ENCODE data around the gene CBLL1. TPM values are rescaled to one million over a fixed set of nuclear protein-coding genes. Genes with fewer than 3 reads are reported as not detected.

Gene CBLL1, protein sequence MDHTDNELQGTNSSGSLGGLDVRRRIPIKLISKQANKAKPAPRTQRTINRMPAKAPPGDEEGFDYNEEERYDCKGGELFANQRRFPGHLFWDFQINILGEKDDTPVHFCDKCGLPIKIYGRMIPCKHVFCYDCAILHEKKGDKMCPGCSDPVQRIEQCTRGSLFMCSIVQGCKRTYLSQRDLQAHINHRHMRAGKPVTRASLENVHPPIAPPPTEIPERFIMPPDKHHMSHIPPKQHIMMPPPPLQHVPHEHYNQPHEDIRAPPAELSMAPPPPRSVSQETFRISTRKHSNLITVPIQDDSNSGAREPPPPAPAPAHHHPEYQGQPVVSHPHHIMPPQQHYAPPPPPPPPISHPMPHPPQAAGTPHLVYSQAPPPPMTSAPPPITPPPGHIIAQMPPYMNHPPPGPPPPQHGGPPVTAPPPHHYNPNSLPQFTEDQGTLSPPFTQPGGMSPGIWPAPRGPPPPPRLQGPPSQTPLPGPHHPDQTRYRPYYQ
- total RNA-seq = 100 TPM

DNA sequence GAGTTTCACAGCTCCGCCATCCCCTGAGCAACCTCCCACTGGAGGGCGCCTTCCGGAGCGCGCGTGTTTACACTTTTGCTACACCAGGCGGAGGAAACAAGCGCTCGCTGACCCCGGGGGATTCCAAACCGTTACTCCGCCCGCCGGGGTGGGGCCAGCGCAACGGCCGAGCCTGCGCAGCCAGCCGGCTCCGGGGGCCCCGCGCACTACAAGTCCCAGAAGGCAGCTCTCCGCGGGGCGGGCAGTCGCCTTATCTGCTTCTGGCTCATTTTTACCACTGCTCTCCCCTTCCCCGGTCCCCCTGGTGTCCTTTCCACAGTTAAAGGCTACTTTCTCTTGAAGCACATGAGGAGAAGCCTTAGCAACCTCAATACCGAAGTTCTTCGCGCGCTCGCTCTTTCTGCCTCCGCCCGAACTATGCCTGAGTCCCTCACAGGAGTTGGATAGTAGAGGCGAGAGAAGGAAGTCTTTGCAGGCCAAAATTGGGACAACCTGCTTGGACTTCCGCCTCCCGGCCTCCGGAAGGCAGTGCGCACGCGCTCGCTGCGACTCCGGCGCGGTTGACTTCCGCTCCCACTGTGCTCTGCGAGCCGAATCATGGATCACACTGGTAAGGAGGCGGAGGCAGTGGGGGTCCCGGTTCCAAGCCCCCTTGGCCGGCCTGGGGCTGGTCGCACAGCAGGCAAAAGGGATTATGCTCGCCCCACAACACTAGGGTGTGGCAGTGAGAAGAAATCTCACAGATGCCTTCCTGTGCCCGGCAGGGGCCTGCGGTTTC lies at the start of gene CBLL1:
Gene CBLL1, plus strand, starts transcription at position 576 of the 778 bp plus-strand sequence. Its CDS starts 22 bp downstream, at position 598.
- Histone ChIP-seq H3K4me1 (ENCODE audit: insufficient read depth, low read length) (peaks cover 26% of the 10 kb centered on the region), H3K4me3 (ENCODE audit: low read length) (peak within 1 kb of the TSS; percentile 80), H3K27me3 (ENCODE audit: insufficient read depth, low read length) (no peaks in the 10 kb centered on the region), H3K9me3 (ENCODE audit: low read depth, low read length) (no peaks in the 10 kb centered on the region)

DNA sequence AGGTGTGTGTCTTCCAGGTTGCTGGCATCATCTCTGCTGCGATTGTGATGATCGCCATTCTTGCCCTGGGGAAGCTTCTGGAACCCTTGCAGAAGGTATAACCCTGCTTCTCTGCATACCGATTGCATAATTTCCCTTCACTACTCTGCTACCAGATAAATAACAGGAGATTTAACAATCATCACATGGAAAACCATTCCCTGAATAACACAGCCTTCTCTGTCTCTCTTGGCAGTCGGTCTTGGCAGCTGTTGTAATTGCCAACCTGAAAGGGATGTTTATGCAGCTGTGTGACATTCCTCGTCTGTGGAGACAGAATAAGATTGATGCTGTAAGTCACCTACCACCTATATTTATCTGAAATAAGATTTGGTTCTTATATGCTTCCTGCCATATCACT lies 49.6 kb upstream of the CBLL1 start:
- Histone ChIP-seq H3K9me3 (ENCODE audit: low read depth, low read length) (no peaks in the 10 kb centered on the region), H3K27me3 (ENCODE audit: insufficient read depth, low read length) (peaks cover 3% of the 10 kb centered on the region), H3K4me3 (ENCODE audit: low read length) (no peak overlapping the region), H3K4me1 (ENCODE audit: insufficient read depth, low read length) (no peaks in the 10 kb centered on the region)

DNA sequence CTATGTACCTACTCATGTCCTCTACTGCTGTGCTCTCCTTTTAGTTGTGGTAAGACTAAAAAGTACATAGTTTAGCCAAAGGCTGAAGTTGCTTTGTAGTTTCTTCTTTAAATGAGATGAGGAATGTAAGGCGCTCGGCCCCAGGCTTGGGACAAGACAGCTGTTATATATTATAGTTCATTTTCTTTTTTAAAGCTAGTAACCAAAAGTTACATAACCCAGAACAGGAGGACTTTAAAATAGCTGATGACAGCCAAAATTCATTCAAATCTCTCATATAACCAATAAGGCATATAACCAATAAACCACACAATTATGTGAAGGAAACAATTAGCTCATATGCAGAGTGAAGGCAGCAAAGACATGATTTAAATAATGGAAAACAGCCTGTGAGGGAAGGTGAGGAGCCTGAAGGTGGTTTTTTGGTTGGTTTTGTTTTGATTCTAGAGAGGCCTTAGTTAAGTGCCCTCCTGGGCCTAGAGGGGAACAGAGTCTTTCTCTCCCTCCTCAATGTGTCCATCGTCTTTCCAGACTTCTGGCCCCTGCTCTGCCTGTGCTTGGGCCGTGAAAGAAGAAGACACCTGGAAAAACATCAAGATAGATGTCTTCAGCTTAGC lies 47.5 kb upstream of the CBLL1 start:
- H3K4me1 ChIP-seq (ENCODE audit: insufficient read depth, low read length) = no peaks in the 10 kb centered on the region
- no peaks in the 10 kb centered on the region for H3K9me3 ChIP-seq (ENCODE audit: low read depth, low read length)
- no peaks in the 10 kb centered on the region for H3K27me3 ChIP-seq (ENCODE audit: insufficient read depth, low read length)
- no peak overlapping the region for H3K4me3 ChIP-seq (ENCODE audit: low read length)

DNA sequence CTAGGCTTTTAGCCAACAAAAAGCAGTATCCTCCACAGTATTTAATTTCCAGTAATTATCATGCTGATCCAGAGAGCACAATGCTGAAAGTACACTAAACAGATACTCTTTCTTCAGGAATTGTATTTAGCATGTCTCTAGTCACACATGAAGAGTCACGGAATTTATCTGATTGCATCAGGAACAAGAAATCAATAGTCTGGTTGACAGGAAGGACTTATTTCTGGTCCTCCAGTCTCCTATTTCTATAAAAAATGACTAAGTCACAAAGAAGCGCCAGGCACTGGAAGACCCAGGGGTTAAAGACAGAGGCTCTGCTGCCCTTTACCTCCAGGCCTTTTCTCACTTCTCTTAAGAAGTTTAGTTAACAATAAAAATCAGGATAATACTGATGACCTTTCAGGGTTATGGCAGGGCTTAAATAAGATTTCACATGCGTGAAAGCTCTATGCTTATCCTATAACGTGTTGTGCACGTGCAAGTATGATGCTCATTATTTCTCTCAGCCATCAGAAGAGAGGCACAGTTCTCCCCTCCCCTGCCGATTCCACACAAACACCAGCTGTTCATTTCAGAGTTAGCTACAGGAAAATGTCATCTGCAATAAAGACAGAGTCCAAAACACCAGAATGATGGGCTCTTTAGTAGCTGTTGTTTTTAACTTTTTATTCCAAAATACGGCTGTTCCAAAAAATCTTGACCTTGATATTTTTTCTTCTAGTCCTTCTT lies 46.5 kb upstream of the CBLL1 start:
- H3K27me3 ChIP-seq (ENCODE audit: insufficient read depth, low read length) = no peaks in the 10 kb centered on the region
- H3K9me3 ChIP-seq (ENCODE audit: low read depth, low read length) = no peaks in the 10 kb centered on the region
- no peak overlapping the region for H3K4me3 ChIP-seq (ENCODE audit: low read length)
- H3K4me1 ChIP-seq (ENCODE audit: insufficient read depth, low read length) = no peaks in the 10 kb centered on the region

DNA sequence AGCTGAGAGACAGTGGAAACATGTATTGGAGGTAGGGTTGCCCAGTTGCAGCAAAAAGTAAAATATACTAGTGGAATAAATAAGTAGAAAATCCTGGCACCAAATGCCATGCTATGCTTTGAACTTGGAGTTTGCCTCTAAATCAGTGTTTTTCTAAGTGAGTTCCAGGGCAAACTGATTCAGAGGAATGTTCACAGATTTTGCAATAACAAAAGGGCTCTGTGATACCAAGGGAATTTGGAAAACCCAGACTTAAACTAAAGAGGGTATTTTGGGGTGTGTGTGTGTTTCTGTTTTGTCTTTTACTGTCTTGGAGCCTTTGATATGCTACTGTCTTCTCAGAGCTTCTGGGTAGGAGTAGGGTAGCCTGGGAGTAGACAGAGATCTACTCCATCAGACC lies 43.4 kb upstream of the CBLL1 start:
- Histone ChIP-seq H3K4me1 (ENCODE audit: insufficient read depth, low read length) (no peaks in the 10 kb centered on the region), H3K4me3 (ENCODE audit: low read length) (no peak overlapping the region), H3K9me3 (ENCODE audit: low read depth, low read length) (no peaks in the 10 kb centered on the region), H3K27me3 (ENCODE audit: insufficient read depth, low read length) (no peaks in the 10 kb centered on the region)

DNA sequence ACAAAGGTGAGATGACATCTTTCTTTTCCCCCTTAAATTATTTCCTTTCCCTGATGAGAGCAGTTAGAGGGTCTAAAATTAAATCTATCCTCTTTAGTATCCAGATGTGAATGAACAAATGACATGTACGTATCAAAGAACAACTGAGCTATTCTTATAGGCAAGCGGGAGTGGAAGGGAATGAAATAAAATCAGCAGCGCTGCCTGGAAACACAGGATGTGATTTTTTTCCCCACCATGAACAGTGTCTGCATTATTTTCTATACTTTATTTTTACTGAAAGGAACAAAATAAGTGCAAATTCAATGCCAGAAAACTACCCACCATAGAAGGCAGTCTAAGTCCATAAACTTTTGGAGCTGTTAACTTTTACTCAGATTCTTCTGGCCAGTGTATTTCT lies 42.8 kb upstream of the CBLL1 start:
- Histone ChIP-seq H3K27me3 (ENCODE audit: insufficient read depth, low read length) (no peaks in the 10 kb centered on the region), H3K4me1 (ENCODE audit: insufficient read depth, low read length) (no peaks in the 10 kb centered on the region), H3K4me3 (ENCODE audit: low read length) (no peak overlapping the region), H3K9me3 (ENCODE audit: low read depth, low read length) (no peaks in the 10 kb centered on the region)

DNA sequence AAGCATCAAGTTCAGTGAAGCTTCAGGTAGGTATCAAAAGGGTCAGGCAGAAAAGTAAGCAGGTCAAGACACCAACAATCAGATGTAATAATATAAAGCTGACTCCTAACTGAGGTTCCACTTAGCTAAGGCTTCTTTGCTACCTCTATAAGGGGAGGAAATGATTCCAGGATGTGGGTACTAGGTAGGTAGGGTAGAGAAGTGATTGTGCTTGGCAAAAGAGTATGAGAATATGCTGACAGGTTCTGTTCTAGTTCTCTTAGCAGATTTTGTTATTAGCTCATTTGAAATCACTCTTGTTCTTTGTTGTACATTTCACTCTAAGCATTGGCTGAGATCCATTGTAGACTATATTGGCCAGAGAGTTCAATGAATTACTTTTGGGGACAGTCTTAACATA lies 40.7 kb upstream of the CBLL1 start:
- Histone ChIP-seq H3K4me1 (ENCODE audit: insufficient read depth, low read length) (no peaks in the 10 kb centered on the region), H3K9me3 (ENCODE audit: low read depth, low read length) (no peaks in the 10 kb centered on the region), H3K4me3 (ENCODE audit: low read length) (no peak overlapping the region), H3K27me3 (ENCODE audit: insufficient read depth, low read length) (no peaks in the 10 kb centered on the region)

DNA sequence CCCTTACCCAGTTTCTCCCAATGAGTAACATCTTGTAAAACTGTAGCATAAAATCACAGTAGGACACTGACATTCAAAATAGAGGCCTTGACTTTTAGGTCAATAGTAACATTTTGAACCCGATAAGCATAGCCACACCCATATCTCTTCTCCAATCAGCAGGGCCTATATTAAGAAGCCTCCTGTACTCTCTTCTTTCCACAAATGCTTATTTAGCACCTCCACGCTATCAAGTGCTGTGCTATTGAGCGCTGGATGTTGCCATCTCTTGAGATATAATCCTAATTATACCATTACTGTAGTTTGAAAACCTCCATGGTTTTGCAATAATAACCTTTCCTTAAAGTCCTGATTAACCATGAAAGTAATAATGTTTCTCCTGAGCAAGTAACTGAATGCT lies 40.1 kb upstream of the CBLL1 start:
- Histone ChIP-seq H3K9me3 (ENCODE audit: low read depth, low read length) (no peaks in the 10 kb centered on the region), H3K4me3 (ENCODE audit: low read length) (no peak overlapping the region), H3K27me3 (ENCODE audit: insufficient read depth, low read length) (no peaks in the 10 kb centered on the region), H3K4me1 (ENCODE audit: insufficient read depth, low read length) (no peaks in the 10 kb centered on the region)

DNA sequence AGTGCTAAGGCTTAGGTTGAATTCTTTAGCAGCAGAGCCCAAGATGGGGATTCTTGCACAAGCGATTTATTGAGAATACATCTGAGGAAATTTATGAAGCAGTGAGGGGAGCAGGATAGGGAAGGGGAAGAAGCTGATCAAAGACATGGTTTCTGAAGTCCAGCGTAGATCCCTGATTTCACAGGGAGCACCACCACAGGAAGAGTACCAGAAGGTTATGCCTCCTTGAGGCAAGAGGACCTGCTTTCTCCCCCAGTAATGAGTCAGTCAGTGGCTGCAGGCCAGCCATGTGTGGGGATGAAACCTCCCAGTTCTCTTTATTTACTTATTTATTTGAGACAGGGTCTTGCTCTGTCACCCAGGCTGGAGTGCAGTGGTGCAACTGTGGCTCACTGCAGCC lies 35.0 kb upstream of the CBLL1 start:
- Histone ChIP-seq H3K9me3 (ENCODE audit: low read depth, low read length) (no peaks in the 10 kb centered on the region), H3K4me3 (ENCODE audit: low read length) (no peak overlapping the region), H3K4me1 (ENCODE audit: insufficient read depth, low read length) (no peaks in the 10 kb centered on the region), H3K27me3 (ENCODE audit: insufficient read depth, low read length) (no peaks in the 10 kb centered on the region)

DNA sequence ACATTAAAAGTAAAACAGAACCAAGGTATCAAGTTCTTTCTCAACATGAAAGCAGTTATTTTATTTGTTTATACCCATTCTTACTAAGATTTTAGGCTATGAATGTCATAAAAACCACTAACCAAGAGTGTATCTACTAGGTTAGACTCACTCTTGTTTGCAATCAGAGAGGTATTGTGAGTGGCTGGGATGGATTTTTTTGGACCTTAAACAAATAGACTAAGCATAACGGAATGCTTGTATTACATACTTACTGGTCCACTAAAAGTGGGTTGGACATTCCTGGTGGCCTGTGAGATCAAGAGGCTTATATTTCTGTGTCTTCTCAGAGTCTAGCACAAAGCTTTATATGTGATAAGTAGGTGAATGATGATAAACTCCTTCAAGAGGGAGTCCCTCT lies 32.6 kb upstream of the CBLL1 start:
- Histone ChIP-seq H3K4me1 (ENCODE audit: insufficient read depth, low read length) (no peaks in the 10 kb centered on the region), H3K9me3 (ENCODE audit: low read depth, low read length) (no peaks in the 10 kb centered on the region), H3K27me3 (ENCODE audit: insufficient read depth, low read length) (no peaks in the 10 kb centered on the region), H3K4me3 (ENCODE audit: low read length) (no peak overlapping the region)

DNA sequence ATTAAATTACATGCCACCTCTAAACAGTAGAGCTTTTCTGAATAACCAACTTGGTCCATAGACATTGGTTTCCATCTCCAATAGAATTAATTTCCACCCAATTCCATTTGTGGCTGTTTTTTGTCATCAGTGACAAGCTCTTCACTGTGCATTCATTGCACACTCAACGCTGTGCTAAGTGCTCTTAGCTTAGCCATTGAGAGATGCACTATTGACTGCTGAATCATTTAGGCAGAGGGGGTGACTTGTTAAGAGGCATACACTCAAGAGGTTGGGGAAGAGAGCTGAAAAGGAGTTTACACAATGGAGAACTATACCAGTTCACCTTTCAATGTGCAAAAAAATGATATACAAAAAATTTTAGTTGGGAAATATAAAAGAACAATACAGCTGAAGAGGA lies 31.9 kb upstream of the CBLL1 start:
- no peaks in the 10 kb centered on the region for H3K9me3 ChIP-seq (ENCODE audit: low read depth, low read length)
- H3K27me3 ChIP-seq (ENCODE audit: insufficient read depth, low read length) = no peaks in the 10 kb centered on the region
- no peaks in the 10 kb centered on the region for H3K4me1 ChIP-seq (ENCODE audit: insufficient read depth, low read length)
- no peak overlapping the region for H3K4me3 ChIP-seq (ENCODE audit: low read length)

DNA sequence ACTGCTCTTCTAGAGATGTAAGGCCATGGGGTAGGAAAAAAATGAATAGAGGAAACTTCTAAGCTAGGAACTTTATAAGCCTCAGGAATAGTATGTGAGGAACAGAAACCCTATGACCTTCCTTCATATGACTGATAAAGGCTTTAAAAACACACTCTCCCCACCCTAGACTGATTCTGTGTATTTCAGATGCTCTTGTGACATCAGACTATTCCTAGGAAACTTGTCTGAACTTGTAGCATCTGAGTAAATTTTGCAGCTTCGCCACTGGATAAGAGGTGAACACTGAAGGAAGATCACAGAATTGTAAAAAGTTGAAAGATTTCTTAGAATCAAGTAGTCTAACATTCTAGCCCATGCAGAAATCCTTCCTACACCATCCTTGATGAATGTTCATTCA lies 31.0 kb upstream of the CBLL1 start:
- no peaks in the 10 kb centered on the region for H3K4me1 ChIP-seq (ENCODE audit: insufficient read depth, low read length)

DNA sequence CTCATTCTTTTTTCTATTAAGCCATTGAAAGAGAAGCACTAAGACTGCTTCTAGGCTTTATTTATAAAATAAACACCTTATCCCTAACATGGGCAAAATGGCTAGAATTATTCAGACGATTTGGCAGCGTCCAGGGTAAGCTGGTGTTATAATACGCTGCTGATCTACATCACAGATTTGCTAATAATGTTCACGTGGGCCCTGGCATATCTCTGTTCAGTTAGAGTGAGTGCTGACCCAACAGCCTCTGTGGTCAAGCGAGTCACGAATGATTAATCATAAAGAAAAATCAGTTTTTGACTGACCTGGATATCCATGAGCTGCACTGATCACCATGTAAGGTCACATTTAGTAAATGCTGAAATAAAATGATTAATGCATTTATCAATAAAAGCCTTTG lies 28.4 kb upstream of the CBLL1 start:
- no peak overlapping the region for H3K4me3 ChIP-seq (ENCODE audit: low read length)
- no peaks in the 10 kb centered on the region for H3K27me3 ChIP-seq (ENCODE audit: insufficient read depth, low read length)
- no peaks in the 10 kb centered on the region for H3K4me1 ChIP-seq (ENCODE audit: insufficient read depth, low read length)
- no peaks in the 10 kb centered on the region for H3K9me3 ChIP-seq (ENCODE audit: low read depth, low read length)

More for the DNA sequence above, 31.0 kb upstream of the CBLL1 start:
- no peaks in the 10 kb centered on the region for H3K9me3 ChIP-seq (ENCODE audit: low read depth, low read length)
- H3K4me3 ChIP-seq (ENCODE audit: low read length) = no peak overlapping the region
- no peaks in the 10 kb centered on the region for H3K27me3 ChIP-seq (ENCODE audit: insufficient read depth, low read length)

DNA sequence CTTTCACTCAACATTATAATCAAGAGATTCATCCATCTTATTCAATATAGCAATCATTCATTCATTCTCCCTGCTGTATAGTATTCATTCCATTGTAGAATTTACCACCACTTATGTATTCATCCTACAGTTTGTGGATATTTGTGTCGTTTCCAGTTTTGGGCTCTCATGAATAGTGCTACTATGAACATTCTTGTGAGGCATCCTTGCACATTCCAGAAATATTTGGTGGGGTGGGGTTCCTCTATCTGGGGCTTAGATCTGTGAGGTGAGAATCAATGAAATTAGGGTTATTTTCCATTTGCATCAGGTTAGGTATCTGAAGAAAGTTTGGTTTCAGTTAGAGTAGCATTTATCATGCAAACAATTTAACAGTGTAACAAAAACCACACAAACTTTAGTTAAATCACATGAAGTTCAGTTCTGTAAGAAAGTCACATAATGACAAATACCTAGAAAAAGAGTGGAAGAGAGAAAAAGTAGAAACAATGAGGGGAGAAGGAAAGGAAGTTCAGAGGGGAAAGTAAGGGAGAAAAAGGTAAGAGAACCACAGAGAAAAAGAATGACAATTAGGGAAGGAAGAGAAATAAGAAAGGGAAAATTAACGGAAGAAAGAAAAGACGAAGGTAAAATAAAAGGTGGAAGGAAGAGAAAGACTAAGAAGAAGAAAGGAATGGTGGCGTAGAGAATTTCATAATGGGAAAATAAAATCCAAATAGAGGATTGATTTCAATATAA lies 25.3 kb upstream of the CBLL1 start:
- H3K4me3 ChIP-seq (ENCODE audit: low read length) = no peak overlapping the region
- H3K4me1 ChIP-seq (ENCODE audit: insufficient read depth, low read length) = no peaks in the 10 kb centered on the region
- H3K9me3 ChIP-seq (ENCODE audit: low read depth, low read length) = no peaks in the 10 kb centered on the region
- H3K27me3 ChIP-seq (ENCODE audit: insufficient read depth, low read length) = no peaks in the 10 kb centered on the region

Measured in mononuclear cell (primary cell).